GM12872 (cell line): ENCODE data around the gene TNXB.
A peak's percentile ranks its signal among the peaks of the same experiment; 100 is the strongest.

Source experiments
- TF ChIP-seq, protein P1 (sequence below): IDR thresholded peaks from 3 replicates; pipeline ENCODE4 v1.5.1; 2011; ENCODE audit warnings: low read depth, mild to moderate bottlenecking, low read length, moderate library complexity; ENCODE audit not compliant: insufficient read depth

The TNXB gene

DNA sequence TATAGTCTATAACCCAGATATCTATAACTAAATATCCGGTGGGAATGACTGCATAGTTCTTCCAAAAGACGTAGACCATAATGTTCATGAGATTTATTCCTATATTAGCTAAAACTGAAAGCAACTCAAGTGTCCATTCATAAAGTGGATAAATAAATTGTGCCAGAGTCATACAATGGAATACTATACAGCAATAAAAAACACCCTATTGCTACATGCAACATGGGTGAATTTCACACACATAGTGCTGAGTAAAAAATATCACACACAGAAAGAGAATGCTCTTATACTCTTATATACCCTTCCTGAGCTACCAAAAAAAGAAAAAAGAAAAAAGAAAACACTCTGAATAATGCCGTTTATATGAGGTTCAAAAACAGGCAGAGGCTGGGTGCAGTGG lies 6.9 kb downstream of the TNXB start:
- TF ChIP-seq, protein P1, sequence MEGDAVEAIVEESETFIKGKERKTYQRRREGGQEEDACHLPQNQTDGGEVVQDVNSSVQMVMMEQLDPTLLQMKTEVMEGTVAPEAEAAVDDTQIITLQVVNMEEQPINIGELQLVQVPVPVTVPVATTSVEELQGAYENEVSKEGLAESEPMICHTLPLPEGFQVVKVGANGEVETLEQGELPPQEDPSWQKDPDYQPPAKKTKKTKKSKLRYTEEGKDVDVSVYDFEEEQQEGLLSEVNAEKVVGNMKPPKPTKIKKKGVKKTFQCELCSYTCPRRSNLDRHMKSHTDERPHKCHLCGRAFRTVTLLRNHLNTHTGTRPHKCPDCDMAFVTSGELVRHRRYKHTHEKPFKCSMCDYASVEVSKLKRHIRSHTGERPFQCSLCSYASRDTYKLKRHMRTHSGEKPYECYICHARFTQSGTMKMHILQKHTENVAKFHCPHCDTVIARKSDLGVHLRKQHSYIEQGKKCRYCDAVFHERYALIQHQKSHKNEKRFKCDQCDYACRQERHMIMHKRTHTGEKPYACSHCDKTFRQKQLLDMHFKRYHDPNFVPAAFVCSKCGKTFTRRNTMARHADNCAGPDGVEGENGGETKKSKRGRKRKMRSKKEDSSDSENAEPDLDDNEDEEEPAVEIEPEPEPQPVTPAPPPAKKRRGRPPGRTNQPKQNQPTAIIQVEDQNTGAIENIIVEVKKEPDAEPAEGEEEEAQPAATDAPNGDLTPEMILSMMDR = no peak

DNA sequence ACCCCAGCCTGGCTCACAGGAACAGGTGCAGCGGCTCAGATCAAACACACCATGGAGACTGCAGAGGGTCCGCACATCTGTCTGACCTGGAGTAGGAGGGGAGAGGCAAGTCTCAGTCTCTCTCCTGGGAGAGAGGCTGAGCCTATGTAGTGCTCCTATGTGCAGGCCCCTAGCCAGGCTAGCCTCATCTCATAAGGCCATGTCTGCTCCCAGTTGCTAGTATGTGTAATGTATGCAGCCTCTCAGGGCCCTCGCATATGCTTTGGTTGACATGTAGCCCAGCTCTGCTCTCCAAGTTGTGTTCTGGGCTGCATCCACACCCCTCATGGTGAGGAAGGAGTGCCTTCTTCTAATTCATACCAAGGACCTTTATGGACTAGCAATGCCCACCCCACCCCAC lies 11.8 kb downstream of the TNXB start:
- TF ChIP-seq, protein P1 = no peak

DNA sequence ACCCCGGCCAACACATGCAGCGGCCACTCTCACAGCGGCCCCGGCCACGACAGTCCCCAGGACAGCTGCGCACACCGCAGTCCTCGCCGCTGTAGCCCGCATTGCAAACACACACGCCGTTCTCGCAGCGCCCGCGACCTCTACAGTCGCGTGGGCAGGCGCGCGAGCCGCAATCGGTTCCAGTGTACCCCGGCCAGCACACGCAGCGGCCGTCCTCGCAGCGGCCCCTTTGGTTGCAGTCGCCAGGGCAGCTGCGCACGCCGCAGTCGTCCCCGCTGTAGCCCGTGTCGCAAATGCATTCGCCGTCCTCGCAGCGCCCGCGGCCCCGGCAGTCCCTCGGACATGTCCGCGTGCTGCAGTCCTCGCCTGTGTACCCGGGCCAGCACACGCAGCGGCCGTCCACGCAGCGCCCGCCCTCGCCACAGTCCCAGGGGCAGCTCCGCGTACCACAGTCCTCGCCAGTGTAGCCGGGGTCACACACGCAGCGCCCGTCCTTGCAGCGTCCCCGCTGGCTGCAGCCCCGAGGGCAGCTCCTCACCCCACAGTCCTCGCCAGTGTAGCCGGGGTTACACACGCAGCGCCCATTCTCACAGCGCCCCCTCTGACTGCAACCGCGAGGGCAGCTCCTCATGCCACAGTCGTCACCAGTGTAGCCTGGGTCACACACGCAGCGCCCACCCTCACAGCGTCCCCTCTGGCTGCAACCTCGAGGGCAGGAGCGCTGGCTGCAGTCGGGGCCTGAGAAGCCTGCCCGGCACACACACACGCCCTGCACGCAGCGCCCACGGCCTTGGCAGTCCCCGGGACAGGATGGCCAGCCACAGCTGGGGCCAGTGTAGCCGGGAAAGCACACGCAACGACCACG lies 12.5 kb downstream of the TNXB start:
- TF ChIP-seq, protein P1 = no peak

DNA sequence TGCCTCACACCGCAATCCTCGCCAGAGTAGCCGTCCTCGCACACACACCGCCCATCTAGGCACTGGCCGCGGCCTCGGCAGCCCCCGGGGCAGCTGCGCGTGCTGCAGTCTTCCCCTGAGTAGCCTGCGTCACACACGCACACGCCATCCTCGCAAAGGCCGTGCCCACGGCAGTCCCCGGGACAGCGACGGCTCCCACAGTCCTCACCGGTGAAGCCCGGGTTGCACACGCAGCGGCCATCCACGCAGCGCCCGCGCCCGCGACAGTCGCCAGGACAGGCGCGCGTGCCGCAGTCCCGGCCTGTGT lies 13.1 kb downstream of the TNXB start:
- TF ChIP-seq, protein P1 = no peak

DNA sequence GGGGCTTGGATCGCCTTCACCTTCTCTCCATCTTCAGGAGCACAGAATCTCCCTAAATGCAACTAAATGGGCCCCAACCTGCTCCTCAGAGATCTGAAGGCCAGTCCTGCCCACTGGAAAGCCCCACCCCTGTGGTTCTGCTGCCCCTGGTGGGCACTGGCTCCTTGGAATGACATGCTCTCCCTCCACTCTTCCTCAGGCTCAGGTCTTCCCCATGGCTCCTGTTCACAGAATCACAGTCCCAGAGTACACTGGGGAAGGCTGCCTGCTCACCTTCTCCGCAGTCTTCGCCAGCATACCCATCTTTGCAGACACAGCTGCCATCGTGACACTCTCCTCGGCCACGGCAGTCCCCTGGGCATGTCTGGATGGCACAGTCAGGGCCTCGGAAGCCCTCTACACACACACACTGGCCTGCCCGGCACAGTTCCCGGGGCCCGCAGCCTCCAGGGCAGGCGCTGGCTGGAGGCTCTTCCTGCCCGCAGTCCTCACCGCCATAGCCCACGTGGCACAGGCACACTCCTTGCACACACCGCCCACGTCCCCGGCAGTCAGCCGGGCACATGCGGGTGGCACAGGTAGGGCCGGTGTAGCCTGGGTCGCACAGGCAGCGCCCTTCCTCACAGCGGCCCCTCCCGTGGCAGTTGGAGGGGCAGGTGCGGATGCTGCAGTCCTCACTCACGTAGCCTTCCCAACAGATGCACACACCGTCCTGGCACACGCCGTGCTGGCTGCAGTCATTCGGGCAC lies 13.6 kb downstream of the TNXB start:
- TF ChIP-seq, protein P1 = 0 out of 3 replicates have a peak, but pooled peaks have one; percentile 6

DNA sequence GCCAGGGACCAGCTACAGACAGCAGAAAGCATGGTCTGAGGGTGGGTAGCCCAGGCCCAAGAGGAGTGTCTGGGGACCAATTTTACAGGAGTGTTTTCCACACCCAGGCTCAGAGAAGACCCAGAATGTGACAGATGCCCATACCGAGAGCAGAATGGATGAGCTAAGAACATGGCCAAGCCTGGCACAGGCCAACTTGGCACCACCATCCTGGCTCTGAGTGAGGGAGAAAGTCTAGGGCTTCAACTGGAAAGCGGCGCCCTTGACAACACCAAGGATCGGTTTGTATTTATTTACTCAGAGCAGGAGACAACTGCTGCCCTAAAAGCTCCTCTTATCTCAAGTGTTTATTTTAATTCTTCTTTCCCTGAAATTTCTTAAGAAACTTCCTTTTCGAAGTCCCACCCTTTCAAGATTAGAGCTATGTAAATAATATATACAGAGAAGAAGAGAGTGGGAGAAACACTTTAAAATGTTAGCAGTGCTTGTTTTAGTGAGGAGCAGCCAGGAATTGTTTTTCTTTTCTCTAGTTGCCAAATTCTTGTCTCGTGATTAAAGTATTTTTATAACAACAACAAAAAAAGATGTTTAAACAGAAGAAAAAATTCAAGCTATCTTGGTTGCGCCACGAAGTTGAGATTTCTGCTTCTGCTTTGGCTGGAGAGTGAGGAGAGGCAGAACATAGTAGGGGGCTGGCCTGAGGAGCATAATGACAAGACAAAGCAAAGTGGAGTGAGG lies 16.2 kb downstream of the TNXB start:
- TF ChIP-seq, protein P1 = no peak
